ENCODE results near the gene ITPRIP.

- no peak for TF ChIP-seq POLR2A (IDR thresholded peaks at IDR 0.05)
- TF ChIP-seq CTCF (IDR thresholded peaks at IDR 0.05) = no peak
Observed at GRCh38 chr10:104308439-104308903, 29.8 kb downstream of the ITPRIP start.

Data from lower leg skin (tissue), 3 donors.